SK-N-MC (cell line): ENCODE measurements around the gene OR12D2.
"Not testable (repeated sequence)": the region's sequence is repeated elsewhere in the genome, so short reads cannot be mapped to it uniquely, and the experiment has no call there.

Experiments used
- DNase-seq: peaks from one replicate; pipeline ENCODE4 v3.0.0-alpha.2; 2011; ENCODE audit warnings: low read depth, low spot score
- H3K27ac ChIP-seq: fragments of 200-600 bp; sonication (generic); 2 replicates; pipeline ENCODE4 v1.5.1; 2016; ENCODE audit warnings: mixed run types
- H3K36me3 ChIP-seq: fragments of 200-600 bp; sonication (generic); 2 replicates; pipeline ENCODE4 v1.6.1; 2017; ENCODE audit warnings: antibody characterized with exemption, low read length, mixed read lengths; ENCODE audit not compliant: insufficient read depth
- H3K4me3 ChIP-seq: fragments of 200-600 bp; sonication (generic); 2 replicates; pipeline ENCODE4 v1.5.1; 2016
- H3K9ac ChIP-seq: fragments of 200-600 bp; sonication (generic); 2 replicates; pipeline ENCODE4 v1.8.0; 2017; ENCODE audit warnings: mixed run types, mixed read lengths; ENCODE audit not compliant: insufficient read length
- H3K9me3 ChIP-seq: fragments of 200-600 bp; sonication (generic); 2 replicates; pipeline ENCODE4 v1.6.1; 2017; ENCODE audit warnings: low read depth, mild to moderate bottlenecking, antibody characterized with exemption, low read length, moderate library complexity, mixed read lengths
- EZH2 ChIP-seq: fragments of 200-600 bp; sonication (generic); IDR thresholded peaks from one replicate; pipeline ENCODE4 v1.6.1; 2017; ENCODE audit warnings: antibody characterized with exemption
- FOXP2 ChIP-seq: optimal IDR thresholded peaks from 2 replicates; pipeline ENCODE3; 2011; ENCODE audit warnings: mild to moderate bottlenecking, moderate library complexity; ENCODE audit not compliant: insufficient read depth; ENCODE audit errors: extremely low read length, control extremely low read depth
- POLR2AphosphoS5 ChIP-seq: IDR thresholded peaks from 2 replicates; pipeline ENCODE4 v1.6.1; 2012; ENCODE audit warnings: mild to moderate bottlenecking, low read depth, low read length, borderline replicate concordance

The OR12D2 gene, protein sequence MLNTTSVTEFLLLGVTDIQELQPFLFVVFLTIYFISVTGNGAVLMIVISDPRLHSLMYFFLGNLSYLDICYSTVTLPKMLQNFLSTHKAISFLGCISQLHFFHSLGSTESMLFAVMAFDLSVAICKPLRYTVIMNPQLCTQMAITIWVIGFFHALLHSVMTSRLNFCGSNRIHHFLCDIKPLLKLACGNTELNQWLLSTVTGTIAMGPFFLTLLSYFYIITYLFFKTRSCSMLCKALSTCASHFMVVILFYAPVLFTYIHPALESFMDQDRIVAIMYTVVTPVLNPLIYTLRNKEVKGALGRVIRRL

DNA sequence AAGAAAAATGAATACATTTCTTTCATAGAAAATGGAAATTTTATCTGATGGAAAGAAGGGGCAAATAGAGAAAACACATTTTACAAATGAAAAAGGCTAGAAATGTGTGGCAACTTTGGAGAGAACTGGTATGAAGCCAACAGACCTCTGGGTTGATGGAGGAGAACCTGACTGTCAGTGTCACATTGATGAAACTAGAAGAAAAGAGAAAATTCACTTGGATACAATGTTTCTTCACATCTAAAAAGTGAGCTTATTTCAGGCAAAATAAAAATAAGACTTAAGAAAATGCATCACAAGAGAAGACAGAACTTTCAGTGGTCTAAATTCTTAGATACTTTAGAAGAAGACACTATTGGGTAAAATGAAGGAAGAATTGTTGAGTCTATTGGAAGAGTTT, at the start of gene OR12D2:
OR12D2 (plus strand) TSS at position 301 of the 400 bp plus-strand sequence. CDS start 1,069 bp downstream, outside the sequence.
- H3K27ac ChIP-seq = no peak within 1 kb of the TSS
- DNase-seq = no peak
- no peaks in the 10 kb centered on the region for H3K9me3 ChIP-seq
- no peaks in the 10 kb centered on the region for H3K36me3 ChIP-seq
- H3K9ac ChIP-seq = no peak within 1 kb of the TSS
- TF ChIP-seq FOXP2 = no peak
- no peak for TF ChIP-seq EZH2
- TF ChIP-seq POLR2AphosphoS5 = no peak
- no peak within 1 kb of the TSS for H3K4me3 ChIP-seq

DNA sequence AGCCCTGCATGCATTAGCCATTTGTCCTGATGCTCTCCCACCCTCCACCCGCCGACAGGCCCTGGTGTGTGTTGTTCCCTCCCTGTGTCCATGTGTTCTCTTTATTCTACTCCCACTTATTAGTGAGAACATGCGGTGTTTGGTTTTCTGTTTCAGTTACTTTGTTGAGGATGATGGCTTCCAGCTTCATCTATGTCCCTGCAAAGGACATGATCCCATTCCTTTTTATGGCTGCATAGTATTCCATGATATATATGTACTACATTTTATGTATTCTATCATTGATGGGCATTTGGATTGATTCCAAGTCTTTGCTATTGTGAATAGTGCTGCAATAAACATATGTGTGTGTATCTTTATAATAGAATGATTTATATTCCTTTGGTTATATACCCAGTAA, 46.1 kb upstream of the OR12D2 start:
- H3K27ac ChIP-seq, DNase-seq, H3K4me3 ChIP-seq, H3K9ac ChIP-seq, H3K36me3 ChIP-seq, H3K9me3 ChIP-seq: not testable (repeated sequence)

DNA sequence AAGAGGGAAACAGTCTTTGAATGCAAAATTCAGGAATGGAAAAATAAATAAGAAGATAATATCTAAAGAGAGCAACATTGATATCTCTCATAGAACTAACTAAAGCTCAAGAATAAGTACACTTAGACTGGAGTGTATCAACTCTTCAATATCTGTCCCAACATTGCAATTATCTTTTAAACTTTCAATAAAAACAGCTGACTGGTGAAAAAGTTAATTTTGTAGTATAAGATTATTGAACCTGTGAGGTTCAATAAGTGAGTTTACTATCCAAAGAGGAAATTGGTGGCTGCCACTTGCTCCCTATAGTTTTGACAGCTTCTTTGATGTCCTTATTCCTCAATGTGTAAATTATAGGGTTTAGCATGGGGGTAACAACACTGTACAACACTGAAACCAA, 40.5 kb upstream of the OR12D2 start:
- Histone ChIP-seq H3K9me3 (no peaks in the 10 kb centered on the region), H3K9ac (no peak overlapping the region), H3K27ac (no peak overlapping the region), H3K36me3 (no peaks in the 10 kb centered on the region), H3K4me3 (no peak overlapping the region)
- TF ChIP-seq EZH2 (no peak), FOXP2 (no peak), POLR2AphosphoS5 (no peak)
- no peak for DNase-seq

DNA sequence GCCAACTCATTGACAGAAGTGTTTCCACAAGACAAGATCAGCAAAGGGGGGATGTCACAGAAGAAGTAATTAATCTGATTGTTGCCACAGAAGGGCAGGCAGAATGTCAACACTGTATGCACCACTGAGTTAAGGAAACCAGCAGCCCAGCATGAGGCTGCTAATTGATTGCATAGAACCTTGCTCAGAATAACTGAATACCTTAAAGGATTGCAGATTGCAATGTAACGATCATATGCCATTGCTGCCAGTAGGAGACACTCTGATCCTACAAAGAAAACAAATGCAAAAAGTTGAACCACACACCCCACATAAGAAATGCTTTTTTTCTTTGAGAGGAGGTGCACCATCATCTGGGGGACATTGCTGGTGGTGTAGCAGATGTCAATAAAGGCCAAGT, 39.8 kb upstream of the OR12D2 start:
- no peak overlapping the region for H3K27ac ChIP-seq
- no peaks in the 10 kb centered on the region for H3K36me3 ChIP-seq
- DNase-seq = no peak
- TF ChIP-seq FOXP2 (no peak), POLR2AphosphoS5 (no peak), EZH2 (no peak)
- no peaks in the 10 kb centered on the region for H3K9me3 ChIP-seq
- H3K9ac ChIP-seq = no peak overlapping the region
- no peak overlapping the region for H3K4me3 ChIP-seq

DNA sequence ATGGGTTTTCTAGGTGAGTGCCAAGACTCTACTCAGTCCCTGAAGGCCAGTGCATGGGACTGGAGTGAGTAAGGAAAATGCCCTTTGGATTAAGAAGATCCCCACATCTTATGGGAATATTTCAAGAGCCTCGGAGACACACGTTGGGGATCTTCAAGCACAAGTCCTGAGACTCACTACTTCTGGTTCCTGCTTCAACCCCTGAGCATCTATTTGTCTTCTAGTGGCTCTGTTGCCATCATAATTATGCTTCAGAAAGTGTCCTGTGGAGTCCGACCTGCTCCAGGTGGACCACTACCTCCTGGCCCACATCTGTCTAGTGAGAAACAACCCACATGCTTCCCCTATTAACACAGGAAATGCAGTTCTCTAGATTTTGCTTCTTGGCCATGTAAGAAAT, 26.7 kb upstream of the OR12D2 start, which contains the start of gene OR5V1:
OR5V1 (minus strand) TSS at position 101 of the 400 bp plus-strand sequence. CDS start 12,670 bp downstream, outside the sequence.
- no peak within 1 kb of the TSS for H3K27ac ChIP-seq
- no peak for DNase-seq
- no peak for TF ChIP-seq EZH2
- no peak for TF ChIP-seq FOXP2
- TF ChIP-seq POLR2AphosphoS5 = no peak
- no peak within 1 kb of the TSS for H3K4me3 ChIP-seq
- no peak within 1 kb of the TSS for H3K9ac ChIP-seq
- no peaks in the 10 kb centered on the region for H3K36me3 ChIP-seq
- no peaks in the 10 kb centered on the region for H3K9me3 ChIP-seq

DNA sequence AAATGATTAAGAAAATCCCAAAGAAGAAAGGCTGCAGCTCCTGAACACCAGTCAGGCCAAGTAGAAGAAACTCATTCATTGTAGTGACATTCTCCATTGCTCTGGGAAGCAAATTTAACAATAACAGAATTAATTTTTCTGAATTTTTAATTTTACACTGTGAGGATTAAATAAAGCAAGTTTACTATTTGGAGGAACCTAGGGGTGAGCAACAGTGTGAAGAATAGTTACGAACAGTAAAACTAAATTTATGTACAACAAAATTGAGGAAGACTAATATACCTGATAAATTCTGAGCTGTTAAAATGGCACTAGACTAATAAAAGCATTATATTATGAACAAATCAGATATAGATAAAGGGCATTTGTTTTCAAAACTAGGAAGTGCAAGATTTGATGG, 20.2 kb upstream of the OR12D2 start, which contains the start of gene OR12D3:
OR12D3 (minus strand) TSS at position 101 of the 400 bp plus-strand sequence; CDS start at position 97, 4 bp downstream.
- Histone ChIP-seq H3K36me3 (no peaks in the 10 kb centered on the region), H3K27ac (no peak within 1 kb of the TSS), H3K9me3 (no peaks in the 10 kb centered on the region), H3K9ac (no peak within 1 kb of the TSS), H3K4me3 (no peak within 1 kb of the TSS)
- TF ChIP-seq FOXP2 (no peak), EZH2 (no peak), POLR2AphosphoS5 (no peak)
- no peak for DNase-seq

DNA sequence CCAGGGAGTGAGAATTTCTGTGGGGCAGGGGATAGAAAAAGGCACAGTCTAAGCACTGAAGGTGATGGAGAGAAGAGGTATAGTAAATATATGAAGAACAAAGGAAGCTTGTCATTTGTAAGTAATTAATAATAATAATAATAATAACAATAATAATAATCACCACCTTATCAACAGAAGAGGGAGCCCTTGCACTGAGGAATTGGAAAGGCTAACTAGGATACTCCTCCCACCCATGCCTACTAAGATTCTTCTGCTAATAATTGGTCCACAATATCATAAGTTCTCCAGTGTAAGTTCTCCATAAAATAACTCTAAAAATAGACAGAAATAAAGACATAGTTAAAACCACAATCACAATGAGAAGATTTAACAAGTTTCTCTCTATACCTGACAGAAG, 19.4 kb upstream of the OR12D2 start:
- no peak for TF ChIP-seq EZH2
- TF ChIP-seq FOXP2 = no peak
- no peak for TF ChIP-seq POLR2AphosphoS5
- no peaks in the 10 kb centered on the region for H3K36me3 ChIP-seq
- H3K27ac ChIP-seq = no peak overlapping the region
- no peaks in the 10 kb centered on the region for H3K9me3 ChIP-seq
- DNase-seq = peak; percentile 1
- H3K9ac ChIP-seq = no peak overlapping the region
- no peak overlapping the region for H3K4me3 ChIP-seq

DNA sequence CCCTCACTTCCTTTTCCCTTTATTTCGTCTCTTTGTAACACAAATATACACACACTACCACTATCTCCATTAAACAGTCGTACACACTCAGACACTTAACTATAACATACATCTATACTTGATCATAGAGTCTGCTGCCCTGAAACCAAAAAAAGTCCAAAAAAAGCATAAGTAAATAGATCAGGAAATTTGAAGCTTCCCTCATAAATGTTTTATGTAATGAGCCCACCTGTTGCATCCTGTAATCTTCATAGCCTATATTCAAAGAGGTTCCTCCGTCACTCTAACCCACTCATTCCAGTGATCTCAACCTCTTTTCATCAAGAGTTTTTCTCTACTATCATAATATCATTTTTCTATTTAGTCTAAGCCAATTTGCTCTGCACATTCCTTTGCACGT, 6.9 kb upstream of the OR12D2 start:
- H3K27ac ChIP-seq = no peak overlapping the region
- H3K9me3 ChIP-seq = no peaks in the 10 kb centered on the region
- no peaks in the 10 kb centered on the region for H3K36me3 ChIP-seq
- no peak overlapping the region for H3K4me3 ChIP-seq
- no peak for DNase-seq
- no peak overlapping the region for H3K9ac ChIP-seq
- TF ChIP-seq POLR2AphosphoS5 (no peak), FOXP2 (no peak), EZH2 (no peak)

DNA sequence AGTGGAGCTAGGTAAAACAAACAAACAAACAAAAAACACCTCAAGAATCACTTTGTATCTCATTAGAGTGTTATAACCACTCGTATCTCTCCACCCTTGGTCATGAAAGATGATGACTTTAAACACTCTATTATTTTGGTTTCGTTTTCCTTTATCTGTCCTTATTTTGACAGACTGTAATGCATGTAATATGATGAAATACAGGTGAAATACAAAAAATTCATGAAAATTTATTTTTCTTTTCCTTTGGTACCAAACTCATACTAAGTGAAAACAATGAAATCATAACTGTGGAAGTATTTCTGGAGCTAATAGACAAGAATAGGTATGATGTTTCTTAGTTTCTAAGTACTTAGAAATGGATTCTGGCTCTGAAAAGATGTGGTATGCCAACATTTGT, 4.1 kb downstream of the OR12D2 start:
- Histone ChIP-seq H3K9me3 (no peaks in the 10 kb centered on the region), H3K9ac (no peak overlapping the region), H3K27ac (no peak overlapping the region), H3K4me3 (no peak overlapping the region), H3K36me3 (no peaks in the 10 kb centered on the region)
- TF ChIP-seq EZH2 (no peak), FOXP2 (no peak), POLR2AphosphoS5 (no peak)
- DNase-seq = no peak
